Right ventricle myocardium inferior (tissue), 1 donor: ENCODE results near the gene REXO5. TPM values are rescaled to one million over a fixed set of nuclear protein-coding genes. Genes with fewer than 3 reads are reported as not detected.
"Not testable (repeated sequence)": the region's sequence is repeated elsewhere in the genome, so short reads cannot be mapped to it uniquely, and the experiment has no call there.

Experiments used
- ATAC-seq: fragments of 200-7000 bp; cut with Tn5 transposase; one replicate; pipeline ENCODE4 v1.9.1; 2020; ENCODE audit warnings: mild to moderate bottlenecking, moderate library complexity
- DNase-seq: peaks from one replicate; pipeline ENCODE4 v3.0.0; 2021; ENCODE audit errors: missing footprints
- intact Hi-C: fragments of 100-400 bp; cut with DNase I; formaldehyde crosslinking; loops from one replicate; pipeline ENCODE4 v1.11.0; 2022
- total RNA-seq: library from RNA; stranded (reverse); fragmentation: NEBNext Ultra II Directional; extraction: Animal tissue kit (Norgen Biotek cat#: 25700); gene quantifications from one replicate; pipeline ENCODE4 v1.2.1, GENCODE V29; 2021
- donor health status: DM: no; HTN: yes; CAD: no; lungs with severe emphysema.

REXO5 gene
- total RNA-seq, 1 donor from 2014 or later = 5.8 TPM

DNA sequence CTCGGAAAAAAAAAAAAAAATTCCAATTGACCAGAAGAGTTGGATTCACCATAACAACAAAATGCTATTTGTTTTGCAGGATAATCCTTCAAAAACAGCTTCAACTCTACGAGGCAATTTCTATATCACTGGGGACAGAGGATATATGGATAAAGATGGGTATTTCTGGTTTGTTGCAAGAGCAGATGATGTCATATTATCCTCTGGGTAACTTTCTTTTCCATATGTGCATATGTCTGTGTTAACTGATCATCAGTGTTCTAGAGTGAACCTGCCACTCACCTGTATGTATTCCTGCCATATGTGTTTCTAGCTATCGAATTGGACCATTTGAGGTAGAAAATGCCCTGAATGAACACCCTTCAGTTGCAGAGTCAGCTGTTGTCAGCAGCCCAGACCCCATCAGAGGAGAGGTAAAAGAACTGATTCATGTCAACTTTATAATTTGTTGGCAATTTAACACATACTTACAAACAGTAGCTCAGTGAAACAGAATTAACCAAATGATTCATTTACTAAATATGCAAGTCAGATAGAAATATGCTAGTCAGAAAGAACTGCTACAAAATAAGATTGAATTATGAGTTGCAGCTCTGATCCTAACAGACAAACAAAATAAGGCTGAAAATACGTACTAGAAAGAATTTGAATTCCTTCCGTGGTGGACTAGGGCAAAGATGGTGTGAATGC is 14.3 kb upstream of the REXO5 start:
- DNase-seq (no peak), ATAC-seq (no peak)
- intact Hi-C loops = no loop called here

DNA sequence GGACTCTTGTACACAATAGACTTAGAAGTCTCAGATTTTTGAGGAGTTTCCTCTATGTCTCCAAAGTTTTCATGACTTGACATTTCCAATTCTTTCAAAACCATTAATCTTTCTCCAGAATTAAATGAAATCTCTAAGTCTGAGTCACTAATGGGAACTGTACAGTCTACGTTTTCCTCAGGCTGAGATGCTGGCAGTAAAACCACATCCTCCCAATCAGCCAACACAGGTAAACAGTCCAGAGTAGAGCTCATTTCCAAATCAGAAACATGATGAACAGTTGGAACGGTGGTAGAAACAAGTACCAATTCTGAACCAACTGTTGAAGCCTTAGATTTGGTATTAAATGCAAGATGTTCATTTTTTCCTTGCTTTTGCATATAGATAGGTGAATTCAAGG is 8.0 kb upstream of the REXO5 start:
- DNase-seq (no peak), ATAC-seq (no peak)
- intact Hi-C loops = loop anchor here (2.0 kb wide), 1 partner anchor 284 kb away; no protein-coding TSS in a partner anchor

DNA sequence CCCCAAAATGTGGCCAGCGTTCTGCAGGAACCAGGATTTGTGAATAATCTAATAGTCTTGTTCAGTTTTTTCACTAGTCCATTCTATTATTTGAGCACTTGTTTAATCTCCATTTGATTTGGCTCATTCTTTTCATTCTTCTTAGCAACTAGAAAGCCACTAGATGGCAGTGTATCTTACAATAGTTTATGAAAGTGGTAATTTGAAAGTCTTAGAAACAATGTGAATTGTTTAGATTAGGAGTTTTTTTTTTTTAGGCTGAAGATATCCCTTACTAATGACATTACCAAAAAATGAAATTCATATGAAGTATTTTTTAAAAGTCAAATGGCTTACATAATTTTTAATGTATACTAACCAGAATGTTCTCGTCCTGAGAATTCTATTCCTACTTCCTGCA is 6.7 kb upstream of the REXO5 start:
- no peak for ATAC-seq
- intact Hi-C loops = loop anchor here (2.0 kb wide), 1 partner anchor 283 kb away; no protein-coding TSS in a partner anchor
- no peak for DNase-seq

GRCh38 chr16:20801278-20801677 is 5.0 kb upstream of the REXO5 start:
- DNase-seq (no peak), ATAC-seq (no peak)
- intact Hi-C loops = no loop called here

GRCh38 chr16:20803192-20803560 is 3.2 kb upstream of the REXO5 start:
- no peak for DNase-seq
- ATAC-seq = no peak
- intact Hi-C loops = no loop called here

GRCh38 chr16:20803561-20804214 is 2.6 kb upstream of the REXO5 start:
- ATAC-seq = no peak
- DNase-seq = no peak
- intact Hi-C loops = no loop called here

DNA sequence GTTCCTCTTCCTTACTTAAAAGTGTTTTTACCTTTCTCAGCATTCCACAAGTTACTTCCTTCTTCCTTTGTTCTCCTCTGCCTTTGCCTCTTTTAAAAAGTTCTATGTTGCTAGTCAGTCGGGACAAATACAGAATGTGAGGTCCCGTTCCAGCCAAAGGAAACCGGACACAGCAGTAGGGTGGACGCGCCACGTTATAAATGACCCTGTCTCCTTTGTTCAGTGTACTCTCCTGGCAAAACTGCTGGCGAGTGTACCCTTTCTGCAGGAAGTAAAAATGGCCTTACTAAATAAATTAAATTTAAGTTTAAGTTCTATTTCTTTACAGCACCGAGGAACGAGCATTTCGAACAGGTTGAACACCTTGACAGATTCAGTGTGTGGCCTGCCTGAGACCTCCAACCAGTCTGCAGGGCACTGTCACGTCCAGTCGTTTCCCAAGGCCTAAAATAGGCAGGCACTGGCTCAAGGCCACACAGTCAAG is 601 bp upstream of the REXO5 start:
- DNase-seq, ATAC-seq: not testable (repeated sequence)
- intact Hi-C loops = loop anchor here (2.0 kb wide), 1 partner anchor 45 kb away; no protein-coding TSS in a partner anchor

DNA sequence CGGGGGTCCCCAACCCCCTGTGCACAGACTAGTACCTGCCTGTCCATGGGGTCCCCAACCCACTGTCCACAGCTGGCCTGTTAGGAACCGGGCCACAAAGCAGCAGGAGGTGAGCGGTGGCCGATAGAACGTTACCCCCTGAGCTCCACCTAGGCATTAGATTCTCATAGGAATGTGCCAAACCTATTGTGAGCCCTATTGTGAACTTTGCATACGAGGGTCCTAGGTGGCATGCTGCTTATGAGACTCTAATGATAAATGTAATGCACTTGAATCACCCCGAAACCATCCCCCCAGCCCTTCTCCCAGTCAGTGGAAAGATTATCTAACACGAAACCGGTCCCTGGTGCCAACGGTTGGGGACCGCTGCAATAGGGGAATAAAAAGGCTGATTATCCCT is 1.5 kb downstream of the REXO5 start:
- intact Hi-C loops = loop anchor here (2.0 kb wide), 1 partner anchor 43 kb away; no protein-coding TSS in a partner anchor
- DNase-seq (no peak), ATAC-seq (no peak)

GRCh38 chr16:20811889-20812439 is 5.6 kb downstream of the REXO5 start:
- ATAC-seq = no peak
- no peak for DNase-seq
- intact Hi-C loops = no loop called here

GRCh38 chr16:20812510-20812909 is 6.2 kb downstream of the REXO5 start:
- DNase-seq = no peak
- no peak for ATAC-seq
- intact Hi-C loops = no loop called here

DNA sequence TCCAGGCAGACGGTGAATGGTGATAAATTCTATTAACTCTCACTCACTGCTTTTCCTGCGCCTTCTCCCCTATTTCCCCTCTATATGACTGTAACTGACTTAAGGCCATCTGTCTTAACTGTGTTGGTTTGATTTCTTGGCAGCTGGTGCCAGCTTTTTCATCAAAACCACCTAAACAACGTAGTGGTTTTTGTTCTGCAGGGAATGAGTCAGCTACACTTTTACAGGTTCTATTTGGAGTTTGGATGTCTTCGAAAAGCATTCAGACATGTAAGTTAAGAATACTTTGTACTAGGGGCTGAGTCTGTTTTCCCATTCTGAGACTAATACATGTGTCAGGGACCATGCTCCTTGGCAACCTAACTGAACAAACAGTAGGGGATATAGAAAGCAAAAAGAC is 8.5 kb downstream of the REXO5 start:
- ATAC-seq = no peak
- intact Hi-C loops = no loop called here
- no peak for DNase-seq

- no peak for DNase-seq
- ATAC-seq = no peak
- intact Hi-C loops = no loop called here
These were observed 12.7 kb downstream of the REXO5 start for GRCh38 chr16:20818929-20819585.

DNA sequence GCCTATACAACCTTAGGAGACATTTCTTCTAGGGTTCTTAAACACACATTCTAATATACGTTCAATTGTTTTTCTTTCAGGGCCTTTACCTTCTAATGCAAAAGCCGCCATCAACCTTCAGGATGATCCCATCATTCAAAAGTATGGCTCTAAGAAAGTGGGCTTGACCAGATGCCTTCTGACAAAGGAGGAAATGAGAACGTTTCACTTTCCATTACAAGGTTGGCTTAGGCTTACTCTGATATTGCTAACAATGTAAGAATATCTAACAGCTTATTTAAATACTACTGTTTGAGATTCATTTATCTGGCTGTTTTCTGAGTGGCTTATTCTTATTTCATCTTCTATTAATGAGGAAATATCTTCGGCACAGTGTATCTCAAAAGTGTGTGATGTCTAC is 15.4 kb downstream of the REXO5 start:
- intact Hi-C loops = no loop called here
- ATAC-seq = no peak
- no peak for DNase-seq

GRCh38 chr16:20822521-20823325 is 16.4 kb downstream of the REXO5 start:
- intact Hi-C loops = no loop called here
- no peak for DNase-seq
- ATAC-seq = no peak

GRCh38 chr16:20826039-20826566 is 19.8 kb downstream of the REXO5 start:
- intact Hi-C loops = no loop called here
- DNase-seq (no peak), ATAC-seq (no peak)

DNA sequence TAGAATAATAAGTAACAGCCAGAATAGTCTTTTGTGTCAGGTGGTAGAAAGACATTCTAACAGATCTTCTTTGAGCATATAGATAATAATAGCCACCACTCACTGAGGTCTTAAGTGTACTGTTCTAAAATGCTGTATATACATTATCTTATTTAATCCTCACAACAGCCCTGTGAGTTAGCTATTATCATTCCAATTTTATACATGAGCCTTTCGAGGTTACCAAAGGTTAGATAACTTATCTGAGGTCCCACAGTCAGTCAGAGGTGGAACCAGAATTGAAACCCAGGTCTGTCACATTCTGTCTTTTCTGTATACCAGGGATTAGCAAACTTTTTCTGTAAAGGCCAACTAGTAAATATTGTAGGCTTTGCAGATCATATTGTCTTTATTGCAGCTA is 23.2 kb downstream of the REXO5 start:
- DNase-seq (no peak), ATAC-seq (no peak)
- intact Hi-C loops = no loop called here

GRCh38 chr16:20830372-20830771 is 24.0 kb downstream of the REXO5 start:
- intact Hi-C loops = no loop called here
- ATAC-seq = no peak
- no peak for DNase-seq

DNA sequence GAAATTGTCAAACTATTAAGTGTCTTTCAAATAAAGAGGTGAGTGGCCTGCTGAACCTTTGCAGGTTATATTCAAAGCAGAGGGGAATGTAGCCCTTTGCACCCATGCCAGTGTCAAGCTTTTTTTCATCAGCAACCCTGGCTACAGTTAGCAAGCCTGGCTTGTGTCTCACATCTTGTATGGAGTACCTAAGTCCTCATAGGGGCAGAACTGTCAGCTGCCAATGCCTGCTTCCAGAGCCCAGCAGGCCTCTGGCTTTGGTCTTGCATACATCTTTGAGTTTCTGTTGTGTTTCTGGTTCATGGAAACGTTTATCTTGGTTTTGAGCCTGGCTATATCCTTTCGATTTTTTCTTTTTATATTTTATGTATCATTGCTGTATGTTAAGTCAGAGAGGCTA is 26.8 kb downstream of the REXO5 start:
- intact Hi-C loops = no loop called here
- ATAC-seq (peak; percentile 43), DNase-seq (no peak)

DNA sequence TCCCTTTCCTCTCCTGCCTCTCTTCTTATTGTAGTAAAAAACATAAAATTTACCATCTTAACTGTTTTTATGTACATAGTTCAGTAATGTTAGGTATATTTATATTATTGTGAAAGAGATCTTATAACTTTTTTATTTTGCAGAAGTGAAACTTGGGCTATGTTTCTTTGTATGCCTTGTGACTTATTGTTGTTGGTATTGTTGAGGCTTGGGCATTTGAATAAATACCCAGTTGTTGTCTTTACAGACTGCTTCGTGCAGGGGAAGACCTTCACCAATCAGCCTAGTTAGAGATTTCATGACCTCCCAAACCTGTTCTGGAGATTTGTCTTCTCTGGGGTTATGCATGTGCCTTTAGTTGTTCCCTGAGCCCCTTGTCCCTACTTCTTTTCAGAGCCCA is 31.9 kb downstream of the REXO5 start:
- ATAC-seq (no peak), DNase-seq (no peak)
- intact Hi-C loops = no loop called here
